ENCODE measurements around the gene OTX1. TPM values are rescaled to one million over a fixed set of nuclear protein-coding genes. Genes with fewer than 3 reads are reported as not detected.

Gene OTX1
- total and polyA plus RNA-seq, 2 of the 8 experiments (the other 6 are each of a cell fraction or from before 2014, with no cell fraction given) = 0.24 to 3.3 TPM

DNA sequence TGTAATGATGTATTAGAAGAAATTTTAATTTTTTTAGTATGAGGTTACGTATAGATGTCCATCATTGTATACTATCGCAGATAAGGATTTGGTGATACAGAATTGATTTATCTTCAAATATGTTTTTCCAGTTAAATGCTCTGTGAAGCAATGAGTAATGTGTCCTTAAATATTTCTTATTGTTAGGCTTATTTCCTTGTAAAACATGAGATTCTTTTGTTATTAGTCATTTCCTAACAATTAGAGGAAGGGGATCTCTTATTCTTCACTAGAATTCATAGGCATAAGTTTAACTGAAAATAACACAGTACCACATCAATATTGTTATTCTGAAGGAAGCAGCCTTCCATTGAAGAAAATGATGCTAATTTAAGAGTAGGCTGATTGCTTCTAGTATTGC is 15.5 kb upstream of the OTX1 start:
- Histone ChIP-seq H3K4me1 (replicated peaks in 1 of 4; ENCODE audit: control insufficient read depth in 3 of 4, insufficient read depth in 4 of 4, low read length in 3 of 4) (no peaks in the 10 kb centered on the region), H3K14ac (ENCODE audit: insufficient read length) (no peak overlapping the region), H4K20me1 (replicated peaks in 1 of 2; ENCODE audit: control insufficient read depth in 1 of 2, insufficient read depth in 2 of 2, low read length in 2 of 2) (no peaks in the 10 kb centered on the region), H3K79me2 (ENCODE audit: control insufficient read depth in 1 of 2, insufficient read depth in 2 of 2, low read length in 2 of 2) (no peaks in the 10 kb centered on the region), H2BK15ac (ENCODE audit: low read length) (no peak overlapping the region), H3K4me2 (ENCODE audit: insufficient read depth in 1 of 2, low read depth in 2 of 2, low read length in 2 of 2) (no peak overlapping the region), H3K23me2 (ENCODE audit: low read depth, low read length) (no peaks in the 10 kb centered on the region; the same call in 1 of the 2 replicates), H2BK5ac (ENCODE audit: low read depth, low read length) (no peak overlapping the region), H3K79me1 (ENCODE audit: low read depth, low read length) (no peaks in the 10 kb centered on the region), H3K9me3 (ENCODE audit: insufficient read depth in 2 of 2, low read depth in 1 of 2, low read length in 1 of 2) (no peaks in the 10 kb centered on the region), H3K27ac (ENCODE audit: low read depth, low read length) (no peak overlapping the region), H4K8ac (ENCODE audit: extremely low read depth, insufficient read depth, low read length) (no peak overlapping the region), H2AFZ (ENCODE audit: low read length) (no peak overlapping the region), H2BK120ac (replicated peaks; ENCODE audit: low read depth, low read length) (no peak overlapping the region), H2BK20ac (ENCODE audit: low read length) (no peak overlapping the region), H3K36me3 (ENCODE audit: control insufficient read depth in 2 of 4, insufficient read depth in 4 of 4, low read length in 3 of 4) (no peaks in the 10 kb centered on the region), H3K56ac (replicated peaks; ENCODE audit: insufficient read length, low read depth, low read length) (no peak overlapping the region), H2BK12ac (ENCODE audit: low read depth, low read length) (no peak overlapping the region), H3K9ac (replicated peaks in 1 of 4; ENCODE audit: extremely low read depth in 1 of 4, low read depth in 3 of 4, low read length in 3 of 4) (no peak overlapping the region), H3K23ac (ENCODE audit: insufficient read length) (no peak overlapping the region), H3K27me3 (replicated peaks in 1 of 4; ENCODE audit: control insufficient read depth in 3 of 4, extremely low read depth in 1 of 4, insufficient read depth in 3 of 4, low read length in 3 of 4) (no peaks in the 10 kb centered on the region), H3K4ac (replicated peaks; ENCODE audit: insufficient read length, low read depth, low read length) (no peak overlapping the region), H3K18ac (ENCODE audit: extremely low read depth, low read length) (no peak overlapping the region), H3K4me3 (ENCODE audit: extremely low read depth in 1 of 4, insufficient read depth in 2 of 4, low read depth in 3 of 4, low read length in 4 of 4) (no peak overlapping the region), H4K5ac (ENCODE audit: insufficient read length, low read depth, low read length) (no peak overlapping the region), H4K91ac (replicated peaks; ENCODE audit: insufficient read length, low read length) (no peak overlapping the region), H2AK5ac (ENCODE audit: low read depth, low read length) (no peak overlapping the region)
- TF ChIP-seq CREB1 (IDR thresholded peaks at IDR 0.05) = no peak
- TF ChIP-seq TCF12 (IDR thresholded peaks at IDR 0.05; ENCODE audit: low read depth, low read length) = no peak
- TF ChIP-seq CHD2 (IDR thresholded peaks at IDR 0.05; ENCODE audit: low read length) = no peak
- no peak for TF ChIP-seq TAF7 (optimal IDR thresholded peaks at IDR 0.05; ENCODE audit: borderline replicate concordance, low read depth, low read length)
- TF ChIP-seq CEBPB (IDR thresholded peaks at IDR 0.05; ENCODE audit: low read depth, low read length) = no peak
- TF ChIP-seq EZH2 (IDR thresholded peaks at IDR 0.05; ENCODE audit: low read depth, low read length, severe bottlenecking) = no peak
- TF ChIP-seq SIN3A (conservative IDR thresholded peaks at IDR 0.05 in 1 of 2, IDR thresholded peaks at IDR 0.05 in 1 of 2; ENCODE audit: low read depth in 1 of 2, low read length in 2 of 2) = no peak
- TF ChIP-seq MAFK (IDR thresholded peaks at IDR 0.05; ENCODE audit: low read depth, low read length) = no peak
- TF ChIP-seq TAF1 (IDR thresholded peaks at IDR 0.05; ENCODE audit: low read depth, low read length) = no peak
- no peak for TF ChIP-seq SP2 (IDR thresholded peaks at IDR 0.05; ENCODE audit: low read length)
- POLR2A ChIA-PET (ENCODE audit: partially characterized antibody) = interaction anchor here (0.9 to 1.6 kb wide), 2 partner anchors 9 to 15 kb away, joined by 3 to 6 read pairs; no protein-coding TSS in a partner anchor
- WGBS, 2 experiments (ENCODE audit: extremely low coverage in 1 of 2, insufficient coverage in 1 of 2, insufficient read length in 1 of 2, insufficient replicate concordance in 2 of 2, low coverage in 1 of 2, low lambda C conversion rate in 2 of 2, missing lambda C conversion rate in 1 of 2) = 94% methylated on average over 2 of the region's 2 CpGs; no CpG with 5 or more reads in 1 of the 2 experiments
- CTCF ChIA-PET (ENCODE audit: partially characterized antibody) = interaction anchor here (0.7 to 1.4 kb wide), 5 partner anchors 8 to 390 kb away, joined by 3 to 7 read pairs (median 4); no protein-coding TSS in a partner anchor
- no peak for FAIRE-seq
- DNase-seq (ENCODE audit: low read depth in 1 of 2, low spot score in 2 of 2) = no peak

All from H1 (cell line).